ENCODE measurements around the gene SUGCT.

GRCh38 chr7:40331915-40332314 is 197.1 kb downstream of the SUGCT start:
- TF ChIP-seq CTCF (IDR thresholded peaks at IDR 0.05), result no peak
- no peak for TF ChIP-seq POLR2A (IDR thresholded peaks at IDR 0.05; ENCODE audit: low read depth)

Measured in esophagus muscularis mucosa (tissue), 3 donors.